Measurements from ENCODE around the gene PPM1N. TPM values are rescaled to one million over a fixed set of nuclear protein-coding genes. Genes with fewer than 3 reads are reported as not detected.

The PPM1N gene
- polyA plus RNA-seq, 2 donors = 2.3 to 2.5 TPM

GRCh38 chr19:45542234-45542668, 44.0 kb downstream of the PPM1N start:
- 55 to 63% methylated on average over 7 of the region's 7 CpGs for WGBS, 2 donors
- Histone ChIP-seq H3K36me3 (ENCODE audit: control insufficient read depth in 2 of 2, insufficient read depth in 2 of 2, low read length in 1 of 2) (no peaks in the 10 kb centered on the region), H3K4me3 (ENCODE audit: low read depth in 1 of 2, low read length in 2 of 2) (no peak overlapping the region), H3K4me1 (ENCODE audit: control insufficient read depth in 2 of 2, insufficient read depth in 2 of 2, low read length in 1 of 2) (peaks cover 0 to 4% of the 10 kb centered on the region in 2 donors), H3K27ac (ENCODE audit: low read depth in 2 of 2, low read length in 1 of 2) (peak overlapping the region in 1 of 2 donors; percentile 40), H3K9me3 (ENCODE audit: control insufficient read depth in 2 of 2, insufficient read depth in 1 of 2, low read depth in 1 of 2, low read length in 1 of 2) (no peaks in the 10 kb centered on the region), H3K27me3 (ENCODE audit: control insufficient read depth in 1 of 2, insufficient read depth in 2 of 2, low read length in 2 of 2) (no peaks in the 10 kb centered on the region)

GRCh38 chr19:45547211-45547770, 49.0 kb downstream of the PPM1N start:
- no peaks in the 10 kb centered on the region for H3K27me3 ChIP-seq (ENCODE audit: control insufficient read depth in 1 of 2, insufficient read depth in 2 of 2, low read length in 2 of 2)
- H3K27ac ChIP-seq (ENCODE audit: low read depth in 2 of 2, low read length in 1 of 2) = no peak overlapping the region
- H3K4me1 ChIP-seq (ENCODE audit: control insufficient read depth in 2 of 2, insufficient read depth in 2 of 2, low read length in 1 of 2) = peaks cover 0 to 11% of the 10 kb centered on the region in 2 donors
- H3K4me3 ChIP-seq (ENCODE audit: low read depth in 1 of 2, low read length in 2 of 2) = no peak overlapping the region
- H3K36me3 ChIP-seq (ENCODE audit: control insufficient read depth in 2 of 2, insufficient read depth in 2 of 2, low read length in 1 of 2) = no peaks in the 10 kb centered on the region
- 88 to 95% methylated on average over 10 of the region's 10 CpGs for WGBS, 2 donors
- no peaks in the 10 kb centered on the region for H3K9me3 ChIP-seq (ENCODE audit: control insufficient read depth in 2 of 2, insufficient read depth in 1 of 2, low read depth in 1 of 2, low read length in 1 of 2)

GRCh38 chr19:45547965-45548609, 49.8 kb downstream of the PPM1N start:
- WGBS, 2 donors = 49 to 77% methylated on average over 8 to 9 of the region's 9 CpGs
- H3K36me3 ChIP-seq (ENCODE audit: control insufficient read depth in 2 of 2, insufficient read depth in 2 of 2, low read length in 1 of 2) = peaks cover 0 to under 1% of the 10 kb centered on the region in 2 donors
- no peaks in the 10 kb centered on the region for H3K27me3 ChIP-seq (ENCODE audit: control insufficient read depth in 1 of 2, insufficient read depth in 2 of 2, low read length in 2 of 2)
- no peaks in the 10 kb centered on the region for H3K9me3 ChIP-seq (ENCODE audit: control insufficient read depth in 2 of 2, insufficient read depth in 1 of 2, low read depth in 1 of 2, low read length in 1 of 2)
- H3K27ac ChIP-seq (ENCODE audit: low read depth in 2 of 2, low read length in 1 of 2) = peak overlapping the region; percentile 45 to 53
- no peak overlapping the region for H3K4me3 ChIP-seq (ENCODE audit: low read depth in 1 of 2, low read length in 2 of 2)
- H3K4me1 ChIP-seq (ENCODE audit: control insufficient read depth in 2 of 2, insufficient read depth in 2 of 2, low read length in 1 of 2) = peaks cover 0 to 12% of the 10 kb centered on the region in 2 donors

Other genes with a start within 250 kb of the PPM1N start
- gene MARK4, start 247.2 kb upstream of the PPM1N start, polyA plus RNA-seq = 10 to 100 TPM; 11.9 to 15.9 TPM
- under 1 TPM; 0.14 to 0.74 TPM for gene CKM, start 175.6 kb upstream of the PPM1N start, polyA plus RNA-seq
- 10 to 100 TPM; 15.0 to 24.2 TPM for gene KLC3, start 157.7 kb upstream of the PPM1N start, polyA plus RNA-seq
- gene ERCC2, start 127.9 kb upstream of the PPM1N start, polyA plus RNA-seq = 1 to 10 TPM; 6.1 to 8.8 TPM
- 100 to 1,000 TPM; 163 to 233 TPM for gene PPP1R13L, start 93.4 kb upstream of the PPM1N start, polyA plus RNA-seq
- 1 to 10 TPM; 6.3 to 6.8 TPM for gene POLR1G, start 91.8 kb upstream of the PPM1N start, polyA plus RNA-seq
- 10 to 100 TPM; 33.3 to 33.4 TPM for gene ERCC1, start 74.5 kb upstream of the PPM1N start, polyA plus RNA-seq
- 10 to 100 TPM in 1 of 2 donors, 1 to 10 TPM in 1; 1.1 to 13.8 TPM for gene FOSB, start 30.4 kb upstream of the PPM1N start, polyA plus RNA-seq
- gene RTN2, start 1.4 kb upstream of the PPM1N start, polyA plus RNA-seq = 1 to 10 TPM; 2.4 to 5.1 TPM
- gene VASP, start 9.0 kb downstream of the PPM1N start, polyA plus RNA-seq = 10 to 100 TPM; 35.5 to 36.5 TPM
- gene OPA3, start 86.4 kb downstream of the PPM1N start, polyA plus RNA-seq = 1 to 10 TPM; 4.0 to 4.6 TPM
- gene GPR4, start 103.8 kb downstream of the PPM1N start, polyA plus RNA-seq = under 1 TPM; 0.83 to 0.85 TPM
- gene EML2, start 141.0 kb downstream of the PPM1N start, polyA plus RNA-seq = 10 to 100 TPM; 55.3 to 56.5 TPM
- 1 to 10 TPM in 1 of 2 donors, under 1 TPM in 1; 0.62 to 2.1 TPM for gene GIPR, start 169.8 kb downstream of the PPM1N start, polyA plus RNA-seq
- gene SNRPD2, start 193.5 kb downstream of the PPM1N start, polyA plus RNA-seq = 100 to 1,000 TPM; 291 to 376 TPM
- gene QPCTL, start 194.2 kb downstream of the PPM1N start, polyA plus RNA-seq = 1 to 10 TPM; 3.9 to 6.8 TPM
- 10 to 100 TPM; 13.9 TPM for gene FBXO46, start 232.5 kb downstream of the PPM1N start, polyA plus RNA-seq
- gene MEIOSIN, start 235.0 kb downstream of the PPM1N start, polyA plus RNA-seq = not detected

All from esophagus (tissue), 2 donors.